ENCODE measurements around the gene RASGRP3.

RASGRP3 gene

DNA sequence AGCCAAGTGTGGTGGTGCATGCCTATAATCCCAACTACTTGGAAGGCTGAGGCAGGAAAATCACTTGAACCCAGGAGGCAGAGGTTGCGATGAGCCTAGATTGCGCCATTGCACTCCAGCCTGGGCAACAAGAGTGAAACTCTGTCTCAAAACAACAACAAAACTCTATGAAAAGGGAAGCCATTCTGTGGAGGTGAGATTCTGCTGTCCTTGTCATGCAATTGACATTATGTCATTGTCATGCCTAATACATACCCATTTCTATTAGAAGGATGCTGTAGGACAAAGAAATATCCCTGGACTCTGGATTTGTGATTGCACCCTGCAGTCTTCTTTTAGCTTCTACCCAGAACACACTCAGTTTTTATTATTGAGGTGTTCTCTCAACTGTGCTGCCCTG is 8.6 kb downstream of the RASGRP3 start:
- Histone ChIP-seq H3K4me3 (replicated peaks; ENCODE audit: insufficient read depth, low read length) (no peak overlapping the region), H3K27me3 (ENCODE audit: insufficient read depth, poor library complexity, severe bottlenecking) (no peaks in the 10 kb centered on the region), H3K27ac (replicated peaks) (no peak overlapping the region)
- no peak for DNase-seq (ENCODE audit: low read depth in 1 of 2, low spot score in 1 of 2)
- TF ChIP-seq CTCF (IDR thresholded peaks at IDR 0.05; ENCODE audit: insufficient read depth, low read length) (no peak), POLR2AphosphoS5 (IDR thresholded peaks at IDR 0.05; ENCODE audit: low read depth) (no peak), GABPA (IDR thresholded peaks at IDR 0.05; ENCODE audit: low read depth) (no peak), SPI1 (IDR thresholded peaks at IDR 0.05; ENCODE audit: borderline replicate concordance, low read depth) (no peak)
- TF ChIP-seq, protein P1, sequence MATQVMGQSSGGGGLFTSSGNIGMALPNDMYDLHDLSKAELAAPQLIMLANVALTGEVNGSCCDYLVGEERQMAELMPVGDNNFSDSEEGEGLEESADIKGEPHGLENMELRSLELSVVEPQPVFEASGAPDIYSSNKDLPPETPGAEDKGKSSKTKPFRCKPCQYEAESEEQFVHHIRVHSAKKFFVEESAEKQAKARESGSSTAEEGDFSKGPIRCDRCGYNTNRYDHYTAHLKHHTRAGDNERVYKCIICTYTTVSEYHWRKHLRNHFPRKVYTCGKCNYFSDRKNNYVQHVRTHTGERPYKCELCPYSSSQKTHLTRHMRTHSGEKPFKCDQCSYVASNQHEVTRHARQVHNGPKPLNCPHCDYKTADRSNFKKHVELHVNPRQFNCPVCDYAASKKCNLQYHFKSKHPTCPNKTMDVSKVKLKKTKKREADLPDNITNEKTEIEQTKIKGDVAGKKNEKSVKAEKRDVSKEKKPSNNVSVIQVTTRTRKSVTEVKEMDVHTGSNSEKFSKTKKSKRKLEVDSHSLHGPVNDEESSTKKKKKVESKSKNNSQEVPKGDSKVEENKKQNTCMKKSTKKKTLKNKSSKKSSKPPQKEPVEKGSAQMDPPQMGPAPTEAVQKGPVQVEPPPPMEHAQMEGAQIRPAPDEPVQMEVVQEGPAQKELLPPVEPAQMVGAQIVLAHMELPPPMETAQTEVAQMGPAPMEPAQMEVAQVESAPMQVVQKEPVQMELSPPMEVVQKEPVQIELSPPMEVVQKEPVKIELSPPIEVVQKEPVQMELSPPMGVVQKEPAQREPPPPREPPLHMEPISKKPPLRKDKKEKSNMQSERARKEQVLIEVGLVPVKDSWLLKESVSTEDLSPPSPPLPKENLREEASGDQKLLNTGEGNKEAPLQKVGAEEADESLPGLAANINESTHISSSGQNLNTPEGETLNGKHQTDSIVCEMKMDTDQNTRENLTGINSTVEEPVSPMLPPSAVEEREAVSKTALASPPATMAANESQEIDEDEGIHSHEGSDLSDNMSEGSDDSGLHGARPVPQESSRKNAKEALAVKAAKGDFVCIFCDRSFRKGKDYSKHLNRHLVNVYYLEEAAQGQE (IDR thresholded peaks at IDR 0.05; ENCODE audit: insufficient replicate concordance, low read depth): no peak

GRCh38 chr2:33486544-33486943 is 10.1 kb downstream of the RASGRP3 start:
- Histone ChIP-seq H3K4me3 (replicated peaks; ENCODE audit: insufficient read depth, low read length) (no peak overlapping the region), H3K27ac (replicated peaks) (no peak overlapping the region), H3K27me3 (ENCODE audit: insufficient read depth, poor library complexity, severe bottlenecking) (no peaks in the 10 kb centered on the region)
- TF ChIP-seq POLR2AphosphoS5 (IDR thresholded peaks at IDR 0.05; ENCODE audit: low read depth) (no peak), GABPA (IDR thresholded peaks at IDR 0.05; ENCODE audit: low read depth) (no peak), CTCF (IDR thresholded peaks at IDR 0.05; ENCODE audit: insufficient read depth, low read length) (no peak), SPI1 (IDR thresholded peaks at IDR 0.05; ENCODE audit: borderline replicate concordance, low read depth) (no peak)
- TF ChIP-seq, protein P1 (IDR thresholded peaks at IDR 0.05; ENCODE audit: insufficient replicate concordance, low read depth): no peak
- no peak for DNase-seq (ENCODE audit: low read depth in 1 of 2, low spot score in 1 of 2)

GRCh38 chr2:33488178-33488690 is 11.8 kb downstream of the RASGRP3 start:
- DNase-seq (ENCODE audit: low read depth in 1 of 2, low spot score in 1 of 2): no peak
- Histone ChIP-seq H3K4me3 (replicated peaks; ENCODE audit: insufficient read depth, low read length) (no peak overlapping the region), H3K27ac (replicated peaks) (no peak overlapping the region), H3K27me3 (ENCODE audit: insufficient read depth, poor library complexity, severe bottlenecking) (no peaks in the 10 kb centered on the region)
- TF ChIP-seq CTCF (IDR thresholded peaks at IDR 0.05; ENCODE audit: insufficient read depth, low read length): no peak
- TF ChIP-seq POLR2AphosphoS5 (IDR thresholded peaks at IDR 0.05; ENCODE audit: low read depth): no peak
- TF ChIP-seq GABPA (IDR thresholded peaks at IDR 0.05; ENCODE audit: low read depth): no peak
- TF ChIP-seq SPI1 (IDR thresholded peaks at IDR 0.05; ENCODE audit: borderline replicate concordance, low read depth): no peak
- TF ChIP-seq, protein P1 (IDR thresholded peaks at IDR 0.05; ENCODE audit: insufficient replicate concordance, low read depth): no peak
